Neural cell (in vitro differentiated cells): Measurements from ENCODE around the gene MCTP2. TPM values are rescaled to one million over a fixed set of nuclear protein-coding genes. Genes with fewer than 3 reads are reported as not detected.

Experiments used
- H2AFZ ChIP-seq: fragments of 200-600, 300-800 bp; sonication (generic), shearing (Covaris generic); 2 replicates; pipeline ENCODE4 v1.6.0; 2014; ENCODE audit warnings: low read depth, mild to moderate bottlenecking, antibody characterized with exemption, low read length, moderate library complexity
- H3F3A ChIP-seq: fragments of 200-600 bp; shearing (Covaris generic); 2 replicates; pipeline ENCODE4 v1.6.1; 2016; ENCODE audit warnings: mild to moderate bottlenecking, moderate library complexity, mixed read lengths, antibody characterized with exemption, low read length; ENCODE audit not compliant: insufficient read depth, poor library complexity, severe bottlenecking
- H3K27ac ChIP-seq: fragments of 200-600, 300-800 bp; sonication (generic), shearing (Covaris generic); 2 replicates; pipeline ENCODE4 v1.5.1; 2014; ENCODE audit warnings: mild to moderate bottlenecking, low read length, moderate library complexity
- H3K27me3 ChIP-seq: fragments of 300-800, 200-600 bp; sonication (generic), shearing (Covaris generic); 2 replicates; pipeline ENCODE4 v1.6.0; 2014; ENCODE audit warnings: mild to moderate bottlenecking, low read depth, low read length, moderate library complexity; ENCODE audit not compliant: insufficient read depth
- H3K36me3 ChIP-seq: fragments of 300-800, 200-600 bp; sonication (generic), shearing (Covaris generic); 2 replicates; pipeline ENCODE4 v1.5.1; 2014; ENCODE audit warnings: mild to moderate bottlenecking, antibody characterized with exemption, low read length, moderate library complexity; ENCODE audit not compliant: insufficient read depth
- H3K4me2 ChIP-seq: fragments of 300-800, 200-600 bp; sonication (generic), shearing (Covaris generic); 2 replicates; pipeline ENCODE4 v1.6.0; 2014; ENCODE audit warnings: mild to moderate bottlenecking, low read length
- H3K4me3 ChIP-seq: fragments of 300-800, 200-600 bp; sonication (generic), shearing (Covaris generic); 2 replicates; pipeline ENCODE4 v1.5.1; 2014; ENCODE audit warnings: mild to moderate bottlenecking, low read length, moderate library complexity
- H3K79me2 ChIP-seq: fragments of 200-600 bp; shearing (Covaris generic); replicated peaks from 2 replicates; pipeline ENCODE4 v1.6.0; 2014; ENCODE audit warnings: mild to moderate bottlenecking, low read length, moderate library complexity; ENCODE audit not compliant: insufficient read depth
- H3K9ac ChIP-seq: fragments of 300-800, 200-600 bp; sonication (generic), shearing (Covaris generic); 2 replicates; pipeline ENCODE4 v1.6.1; 2016; ENCODE audit warnings: mild to moderate bottlenecking, low read length, mixed read lengths
- H3K9me2 ChIP-seq: fragments of 200-600 bp; shearing (Covaris generic); 2 replicates; pipeline ENCODE4 v1.6.1; 2016; ENCODE audit warnings: mild to moderate bottlenecking, low read length, mixed read lengths; ENCODE audit not compliant: insufficient read depth
- H3K9me3 ChIP-seq: fragments of 200-600, 300-800 bp; sonication (generic), shearing (Covaris generic); 2 replicates; pipeline ENCODE4 v1.6.1; 2016; ENCODE audit warnings: mild to moderate bottlenecking, mixed run types, low read length, moderate library complexity, mixed read lengths
- H4K20me1 ChIP-seq: fragments of 200-600 bp; shearing (Covaris generic); 2 replicates; pipeline ENCODE4 v1.6.1; 2016; ENCODE audit warnings: mild to moderate bottlenecking, mixed run types; ENCODE audit not compliant: insufficient read depth
- CTCF ChIP-seq: fragments of 450-650 bp; IDR thresholded peaks from 2 replicates; pipeline ENCODE4 v1.5.1; 2014; ENCODE audit warnings: antibody characterized with exemption, mild to moderate bottlenecking, moderate library complexity; ENCODE audit not compliant: poor library complexity, severe bottlenecking
- EP300 ChIP-seq: fragments of 450-650 bp; conservative IDR thresholded peaks from 2 replicates; pipeline ENCODE4 v1.6.1; 2014; ENCODE audit warnings: antibody characterized with exemption, mild to moderate bottlenecking, moderate library complexity; ENCODE audit not compliant: poor library complexity, severe bottlenecking
- EZH2 ChIP-seq: fragments of 200-600, 300-800 bp; shearing (Covaris generic), sonication (generic); IDR thresholded peaks from 2 replicates; pipeline ENCODE4 v1.6.1; 2014; ENCODE audit warnings: antibody characterized with exemption, low read length, borderline replicate concordance, mild to moderate bottlenecking; ENCODE audit not compliant: insufficient read depth, poor library complexity, severe bottlenecking
- MXI1 ChIP-seq: fragments of 450-650 bp; conservative IDR thresholded peaks from 2 replicates; pipeline ENCODE4 v1.6.1; 2014; ENCODE audit warnings: antibody characterized with exemption, mild to moderate bottlenecking; ENCODE audit not compliant: poor library complexity, severe bottlenecking
- POLR2AphosphoS5 ChIP-seq: IDR thresholded peaks from 2 replicates; pipeline ENCODE4 v1.6.1; 2012
- RAD21 ChIP-seq: fragments of 450-650 bp; conservative IDR thresholded peaks from 2 replicates; pipeline ENCODE4 v1.6.1; 2014; ENCODE audit warnings: antibody characterized with exemption, mild to moderate bottlenecking, moderate library complexity
- REST ChIP-seq: IDR thresholded peaks from 2 replicates; pipeline ENCODE4 v1.6.1; 2012; ENCODE audit warnings: borderline replicate concordance
- SMC3 ChIP-seq: fragments of 450-650 bp; conservative IDR thresholded peaks from 2 replicates; pipeline ENCODE4 v1.6.1; 2014; ENCODE audit warnings: antibody characterized with exemption, mild to moderate bottlenecking, moderate library complexity; ENCODE audit not compliant: poor library complexity
- TAF1 ChIP-seq: IDR thresholded peaks from 2 replicates; pipeline ENCODE4 v1.6.1; 2012; ENCODE audit warnings: low read depth
- polyA plus RNA-seq: library from polyadenylated mRNA; depleted of rRNA; stranded (reverse); fragments of >200 nt; gene quantifications from 2 replicates; pipeline ENCODE4 v1.2.3, GENCODE V29; 2014

The MCTP2 gene
- polyA plus RNA-seq, 1 donor from 2014 or later: not detected

GRCh38 chr15:94467034-94467433 is 235.7 kb downstream of the MCTP2 start:
- TF ChIP-seq CTCF (no peak), TAF1 (no peak), EZH2 (no peak), POLR2AphosphoS5 (no peak), SMC3 (no peak), MXI1 (no peak), EP300 (no peak), RAD21 (no peak), REST (no peak)
- H3K79me2 ChIP-seq: no peaks in the 10 kb centered on the region
- no peak overlapping the region for H3K27ac ChIP-seq
- no peaks in the 10 kb centered on the region for H3K9me2 ChIP-seq
- no peaks in the 10 kb centered on the region for H3K27me3 ChIP-seq
- no peak overlapping the region for H2AFZ ChIP-seq
- H4K20me1 ChIP-seq: no peaks in the 10 kb centered on the region
- H3K4me2 ChIP-seq: no peak overlapping the region
- H3K36me3 ChIP-seq: no peaks in the 10 kb centered on the region
- H3K9me3 ChIP-seq: no peaks in the 10 kb centered on the region
- H3F3A ChIP-seq: no peaks in the 10 kb centered on the region
- H3K4me3 ChIP-seq: no peak overlapping the region
- H3K9ac ChIP-seq: no peak overlapping the region

- no peaks in the 10 kb centered on the region for H3K9me3 ChIP-seq
- H3K9ac ChIP-seq: no peak overlapping the region
- no peak overlapping the region for H2AFZ ChIP-seq
- no peak overlapping the region for H3K4me2 ChIP-seq
- H3F3A ChIP-seq: no peaks in the 10 kb centered on the region
- no peaks in the 10 kb centered on the region for H3K9me2 ChIP-seq
- no peaks in the 10 kb centered on the region for H4K20me1 ChIP-seq
- no peak for TF ChIP-seq REST
- TF ChIP-seq RAD21: no peak
- no peak for TF ChIP-seq CTCF
- no peak for TF ChIP-seq MXI1
- TF ChIP-seq TAF1: no peak
- TF ChIP-seq SMC3: no peak
- no peak for TF ChIP-seq EZH2
- TF ChIP-seq POLR2AphosphoS5: no peak
- no peak for TF ChIP-seq EP300
- no peaks in the 10 kb centered on the region for H3K27me3 ChIP-seq
- H3K79me2 ChIP-seq: no peaks in the 10 kb centered on the region
- H3K4me3 ChIP-seq: no peak overlapping the region
- no peak overlapping the region for H3K27ac ChIP-seq
- H3K36me3 ChIP-seq: no peaks in the 10 kb centered on the region
Measured at GRCh38 chr15:94470492-94470891, 239.1 kb downstream of the MCTP2 start.
